B cell (primary cell): Measurements from ENCODE around the gene GNB1.

ENCODE experiments used
- CTCF ChIP-seq: fragments of 200-600 bp; IDR thresholded peaks from one replicate; pipeline ENCODE4 v1.8.0; 2022; ENCODE audit warnings: antibody characterized with exemption, mild to moderate bottlenecking
- EZH2 ChIP-seq: IDR thresholded peaks from 2 replicates; pipeline ENCODE4 v1.6.1; 2012; ENCODE audit warnings: borderline replicate concordance, low read depth, mild to moderate bottlenecking, moderate library complexity, low read length; ENCODE audit not compliant: insufficient read depth, poor library complexity, severe bottlenecking

GRCh38 chr1:1894354-1895059 lies 3.6 kb upstream of the GNB1 start:
- TF ChIP-seq CTCF, result no peak
- no peak for TF ChIP-seq EZH2
